Thymus (tissue), 11 donors: ENCODE measurements around the gene DAB1. TPM values are rescaled to one million over a fixed set of nuclear protein-coding genes. Genes with fewer than 3 reads are reported as not detected.

Experiments
- DNase-seq, 9 donors: peaks; one replicate each; pipeline ENCODE4 v3.0.0-alpha.2; 2013; ENCODE audit warnings: low spot score in 9 of 9, low read depth in 6 of 9, missing footprints in 1 of 9
- H3K27ac ChIP-seq, 2 donors: one replicate each; pipeline ENCODE4 v1.5.1; 2013; ENCODE audit warnings: control low read depth in 1 of 2, low read depth in 1 of 2, low read length in 1 of 2, mild to moderate bottlenecking in 1 of 2, moderate library complexity in 1 of 2
- H3K27me3 ChIP-seq, 2 donors: one replicate each; pipeline ENCODE4 v1.5.1; 2013; ENCODE audit warnings: low read length in 1 of 2; ENCODE audit not compliant: control insufficient read depth in 2 of 2, insufficient read depth in 1 of 2
- H3K36me3 ChIP-seq, 2 donors: one replicate each; pipeline ENCODE4 v1.5.1; 2013; ENCODE audit warnings: low read length in 1 of 2, mild to moderate bottlenecking in 1 of 2, moderate library complexity in 1 of 2; ENCODE audit not compliant: control insufficient read depth in 2 of 2, insufficient read depth in 2 of 2
- H3K4me1 ChIP-seq, 2 donors: one replicate each; pipeline ENCODE4 v1.5.1; 2013; ENCODE audit warnings: low read length in 2 of 2; ENCODE audit not compliant: control insufficient read depth in 2 of 2, insufficient read depth in 2 of 2
- H3K4me3 ChIP-seq, 2 donors: one replicate each; pipeline ENCODE4 v1.5.1; 2013; ENCODE audit warnings: low read length in 2 of 2, control low read depth in 1 of 2, mild to moderate bottlenecking in 1 of 2
- H3K9me3 ChIP-seq, 2 donors: one replicate each; pipeline ENCODE4 v1.5.1; 2013; ENCODE audit warnings: low read length in 1 of 2, mild to moderate bottlenecking in 1 of 2; ENCODE audit not compliant: control insufficient read depth in 2 of 2, insufficient read depth in 1 of 2
- WGBS: extraction: QIAGEN DNeasy Blood & Tissue Kit; methylation state at CpG from one replicate; pipeline ENCODE4 v1.1.7; 2013; 5-methylcytosine and 5-hydroxymethylcytosine counted together
- polyA plus RNA-seq: library from polyadenylated mRNA; stranded (reverse); fragments of 200-250 nt; gene quantifications from one replicate; pipeline ENCODE4 v1.2.3, GENCODE V29; 2013
- total RNA-seq: library from RNA; stranded (reverse); fragments of 120-200 nt; gene quantifications from one replicate; pipeline ENCODE4 v1.2.4, GENCODE V29; 2013
- donor health status: healthy.

The DAB1 gene
- total and polyA plus RNA-seq, 2 donors: 0.09 to 0.23 TPM

- Histone ChIP-seq H3K27ac (no peak overlapping the region), H3K9me3 (no peaks in the 10 kb centered on the region), H3K36me3 (no peaks in the 10 kb centered on the region), H3K27me3 (no peaks in the 10 kb centered on the region), H3K4me3 (no peak overlapping the region), H3K4me1 (no peaks in the 10 kb centered on the region)
- 79% methylated on average over 8 of the region's 8 CpGs for WGBS
- no peak for DNase-seq
Measured at GRCh38 chr1:57270927-57271698, 152.7 kb downstream of the DAB1 start.

GRCh38 chr1:57269630-57270225, 154.1 kb downstream of the DAB1 start:
- H3K27ac ChIP-seq: no peak overlapping the region
- WGBS: 58% methylated on average over 10 of the region's 10 CpGs

GRCh38 chr1:57265104-57265503, 158.8 kb downstream of the DAB1 start:
- Histone ChIP-seq H3K4me3 (no peak overlapping the region), H3K36me3 (no peaks in the 10 kb centered on the region), H3K27me3 (no peaks in the 10 kb centered on the region), H3K9me3 (no peaks in the 10 kb centered on the region), H3K4me1 (no peaks in the 10 kb centered on the region), H3K27ac (no peak overlapping the region)
- DNase-seq: no peak
- 95% methylated on average over 5 of the region's 5 CpGs for WGBS

More at GRCh38 chr1:57269630-57270225, 154.1 kb downstream of the DAB1 start:
- Histone ChIP-seq H3K4me1 (no peaks in the 10 kb centered on the region), H3K27me3 (no peaks in the 10 kb centered on the region), H3K4me3 (no peak overlapping the region), H3K36me3 (no peaks in the 10 kb centered on the region), H3K9me3 (no peaks in the 10 kb centered on the region)
- no peak for DNase-seq

GRCh38 chr1:57262472-57262871, 161.4 kb downstream of the DAB1 start:
- 91% methylated on average over 3 of the region's 3 CpGs for WGBS
- no peaks in the 10 kb centered on the region for H3K9me3 ChIP-seq
- H3K4me3 ChIP-seq: no peak overlapping the region
- no peaks in the 10 kb centered on the region for H3K27me3 ChIP-seq
- H3K36me3 ChIP-seq: no peaks in the 10 kb centered on the region
- no peaks in the 10 kb centered on the region for H3K4me1 ChIP-seq
- H3K27ac ChIP-seq: no peak overlapping the region
- DNase-seq: no peak

DNA sequence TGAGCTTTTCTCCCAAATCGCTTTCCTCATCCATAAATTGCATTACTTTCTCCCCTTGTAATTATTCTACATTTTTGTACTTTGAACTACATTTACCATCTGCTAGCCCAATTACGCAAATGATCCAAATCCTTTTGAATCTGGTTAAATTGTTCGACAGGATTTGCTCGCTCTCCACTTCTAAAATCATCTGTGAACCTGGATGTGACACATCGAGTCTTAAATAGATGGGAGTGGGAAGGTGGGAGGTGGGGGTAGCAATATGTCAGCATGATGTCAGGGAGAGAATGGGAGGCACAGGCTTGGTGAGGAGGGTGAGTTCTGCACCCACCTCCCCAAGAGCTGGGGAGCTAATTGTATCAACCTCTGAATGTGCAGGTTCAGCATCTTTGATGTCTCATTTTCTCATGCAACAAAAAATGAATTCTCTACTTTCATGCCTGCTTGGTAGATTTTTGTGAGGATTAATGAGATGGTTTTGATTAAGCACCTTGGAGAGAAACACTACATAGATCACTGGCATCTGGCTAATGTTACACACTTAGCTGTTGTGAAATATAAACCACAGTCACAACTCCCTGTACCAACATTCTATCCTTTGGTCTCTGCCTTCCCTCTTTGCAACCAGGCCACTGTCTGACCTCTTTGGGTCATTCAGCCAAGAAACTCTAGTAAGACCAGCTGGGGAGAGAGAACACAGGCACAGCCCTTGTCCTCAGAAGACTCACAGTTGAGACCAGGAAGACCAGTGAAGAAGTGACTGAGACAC, 165.1 kb downstream of the DAB1 start:
- 94% methylated on average over 5 of the region's 5 CpGs for WGBS
- H3K4me1 ChIP-seq: no peaks in the 10 kb centered on the region
- no peak for DNase-seq
- no peak overlapping the region for H3K4me3 ChIP-seq
- no peak overlapping the region for H3K27ac ChIP-seq
- H3K27me3 ChIP-seq: no peaks in the 10 kb centered on the region
- no peaks in the 10 kb centered on the region for H3K36me3 ChIP-seq
- no peaks in the 10 kb centered on the region for H3K9me3 ChIP-seq

- Histone ChIP-seq H3K4me1 (no peaks in the 10 kb centered on the region), H3K27me3 (no peaks in the 10 kb centered on the region), H3K9me3 (no peaks in the 10 kb centered on the region), H3K4me3 (no peak overlapping the region), H3K36me3 (no peaks in the 10 kb centered on the region), H3K27ac (no peak overlapping the region)
- no peak for DNase-seq
- WGBS: 95% methylated on average over 5 of the region's 5 CpGs
Measured at GRCh38 chr1:57255945-57256344, 167.9 kb downstream of the DAB1 start.

- no peaks in the 10 kb centered on the region for H3K27me3 ChIP-seq
- H3K27ac ChIP-seq: no peak overlapping the region
- WGBS: 58% methylated on average over 2 of the region's 2 CpGs
- H3K36me3 ChIP-seq: no peaks in the 10 kb centered on the region
- no peak overlapping the region for H3K4me3 ChIP-seq
- DNase-seq: no peak
- H3K9me3 ChIP-seq: no peaks in the 10 kb centered on the region
- no peaks in the 10 kb centered on the region for H3K4me1 ChIP-seq
Measured at GRCh38 chr1:57254022-57254421, 169.8 kb downstream of the DAB1 start.

DNA sequence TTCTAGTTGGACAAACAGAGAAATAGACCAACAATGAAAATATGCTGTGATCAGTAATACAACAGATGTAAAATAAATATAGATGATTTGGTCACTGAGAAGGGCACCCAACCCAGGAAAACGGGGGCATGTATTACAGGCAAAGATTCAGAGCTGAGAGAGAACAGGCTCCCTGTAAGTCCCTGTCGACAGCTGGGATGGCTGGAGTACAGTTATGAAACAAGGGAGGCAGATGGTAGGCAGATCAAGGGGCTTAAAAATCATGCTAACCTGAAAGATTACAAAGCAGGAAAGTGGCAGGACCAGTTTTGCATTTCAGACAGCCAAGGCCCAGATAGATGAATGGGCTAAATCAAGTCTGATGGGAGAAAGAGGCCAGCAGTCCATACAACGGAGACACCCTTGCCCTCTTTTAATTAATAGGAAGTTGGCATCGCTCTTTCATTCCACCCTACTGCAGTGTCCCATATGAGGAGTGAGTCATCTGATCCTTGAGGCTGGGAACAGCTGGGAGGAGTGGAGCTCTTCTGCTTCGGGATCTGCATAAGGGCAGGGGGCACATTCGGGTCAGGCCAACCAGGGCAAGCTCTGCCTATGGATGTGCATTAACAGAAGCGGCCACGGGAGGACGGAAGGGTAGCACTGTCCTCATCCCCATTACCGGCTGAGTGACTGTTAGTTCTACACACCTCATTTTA, 171.1 kb downstream of the DAB1 start:
- Histone ChIP-seq H3K27ac (no peak overlapping the region), H3K36me3 (no peaks in the 10 kb centered on the region), H3K9me3 (no peaks in the 10 kb centered on the region), H3K4me3 (no peak overlapping the region), H3K27me3 (no peaks in the 10 kb centered on the region), H3K4me1 (no peaks in the 10 kb centered on the region)
- no peak for DNase-seq
- 84% methylated on average over 10 of the region's 10 CpGs for WGBS

- no peaks in the 10 kb centered on the region for H3K4me1 ChIP-seq
- H3K9me3 ChIP-seq: no peaks in the 10 kb centered on the region
- H3K36me3 ChIP-seq: no peaks in the 10 kb centered on the region
- no peak overlapping the region for H3K27ac ChIP-seq
- no peak overlapping the region for H3K4me3 ChIP-seq
- H3K27me3 ChIP-seq: no peaks in the 10 kb centered on the region
- no peak for DNase-seq
- 96% methylated on average over 3 of the region's 3 CpGs for WGBS
Measured at GRCh38 chr1:57250021-57250420, 173.8 kb downstream of the DAB1 start.
